ENCODE data around the gene ARHGEF25.

ARHGEF25 gene

GRCh38 chr12:57605811-57606311 lies 5.4 kb upstream of the ARHGEF25 start:
- no peak overlapping the region for H3K4me3 ChIP-seq (ENCODE audit: low read depth, low read length)
- no peak for TF ChIP-seq CTCF (IDR thresholded peaks at IDR 0.05; ENCODE audit: low read depth, low read length)

- no peak for TF ChIP-seq CTCF (IDR thresholded peaks at IDR 0.05; ENCODE audit: low read depth, low read length)
- no peak overlapping the region for H3K4me3 ChIP-seq (ENCODE audit: low read depth, low read length)
These were observed 4.8 kb upstream of the ARHGEF25 start for GRCh38 chr12:57606399-57606798.

- H3K4me3 ChIP-seq (ENCODE audit: low read depth, low read length), result no peak overlapping the region
- TF ChIP-seq CTCF (IDR thresholded peaks at IDR 0.05; ENCODE audit: low read depth, low read length), result no peak
These were observed 4.4 kb upstream of the ARHGEF25 start for GRCh38 chr12:57606821-57607220.

- TF ChIP-seq CTCF (IDR thresholded peaks at IDR 0.05; ENCODE audit: low read depth, low read length), result no peak
- H3K4me3 ChIP-seq (ENCODE audit: low read depth, low read length), result no peak overlapping the region
These were observed 3.1 kb upstream of the ARHGEF25 start for GRCh38 chr12:57607958-57608663.

- no peak overlapping the region for H3K4me3 ChIP-seq (ENCODE audit: low read depth, low read length)
- no peak for TF ChIP-seq CTCF (IDR thresholded peaks at IDR 0.05; ENCODE audit: low read depth, low read length)
These were observed 2.0 kb upstream of the ARHGEF25 start for GRCh38 chr12:57609101-57609780.

GRCh38 chr12:57609781-57610553 lies 1.3 kb upstream of the ARHGEF25 start:
- no peak overlapping the region for H3K4me3 ChIP-seq (ENCODE audit: low read depth, low read length)
- no peak for TF ChIP-seq CTCF (IDR thresholded peaks at IDR 0.05; ENCODE audit: low read depth, low read length)
